ENCODE results near the gene DPM3.

Gene DPM3

DNA sequence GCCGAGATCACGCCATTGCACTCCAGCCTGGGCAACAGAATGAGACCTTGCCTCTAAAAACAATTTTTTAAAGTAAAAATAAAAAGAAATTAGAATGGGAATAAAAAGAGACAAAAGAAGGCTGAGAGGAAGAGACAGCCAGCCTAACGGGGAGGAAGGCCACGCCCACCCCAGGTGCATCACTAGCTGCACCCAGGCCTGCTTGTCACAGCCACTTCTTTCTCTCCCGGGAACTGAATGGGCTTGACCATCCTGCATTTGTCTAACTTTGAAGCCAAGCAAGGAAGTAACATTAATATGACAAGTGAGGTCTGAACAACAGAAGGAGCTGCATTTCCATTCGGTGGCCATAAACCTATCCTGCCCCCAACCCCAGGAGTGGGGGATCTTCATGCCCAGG is 33.5 kb downstream of the DPM3 start:
- Histone ChIP-seq H3K36me3 (ENCODE audit: control insufficient read depth, low read length) (no peaks in the 10 kb centered on the region), H3K4me2 (ENCODE audit: low read length) (no peak overlapping the region), H4K20me1 (ENCODE audit: control insufficient read depth, insufficient read depth, low read depth, low read length) (no peaks in the 10 kb centered on the region), H3K9me3 (ENCODE audit: control insufficient read depth, insufficient read depth, low read length) (no peaks in the 10 kb centered on the region), H3K4me3 (ENCODE audit: low read length) (no peak overlapping the region), H3K4me1 (ENCODE audit: control insufficient read depth, low read length) (peaks cover 15% of the 10 kb centered on the region), H3K27me3 (ENCODE audit: control insufficient read depth, low read length) (no peaks in the 10 kb centered on the region), H3K79me2 (ENCODE audit: control insufficient read depth, low read length) (no peaks in the 10 kb centered on the region), H3F3A (ENCODE audit: control insufficient read depth, insufficient read depth) (no peaks in the 10 kb centered on the region), H3K27ac (ENCODE audit: low read depth, low read length) (no peak overlapping the region), H3K9me2 (replicated peaks; ENCODE audit: control insufficient read depth, low read length) (no peaks in the 10 kb centered on the region)
- no peak for TF ChIP-seq EZH2phosphoT487 (IDR thresholded peaks at IDR 0.05; ENCODE audit: borderline replicate concordance, low read length)
- TF ChIP-seq, protein P1, sequence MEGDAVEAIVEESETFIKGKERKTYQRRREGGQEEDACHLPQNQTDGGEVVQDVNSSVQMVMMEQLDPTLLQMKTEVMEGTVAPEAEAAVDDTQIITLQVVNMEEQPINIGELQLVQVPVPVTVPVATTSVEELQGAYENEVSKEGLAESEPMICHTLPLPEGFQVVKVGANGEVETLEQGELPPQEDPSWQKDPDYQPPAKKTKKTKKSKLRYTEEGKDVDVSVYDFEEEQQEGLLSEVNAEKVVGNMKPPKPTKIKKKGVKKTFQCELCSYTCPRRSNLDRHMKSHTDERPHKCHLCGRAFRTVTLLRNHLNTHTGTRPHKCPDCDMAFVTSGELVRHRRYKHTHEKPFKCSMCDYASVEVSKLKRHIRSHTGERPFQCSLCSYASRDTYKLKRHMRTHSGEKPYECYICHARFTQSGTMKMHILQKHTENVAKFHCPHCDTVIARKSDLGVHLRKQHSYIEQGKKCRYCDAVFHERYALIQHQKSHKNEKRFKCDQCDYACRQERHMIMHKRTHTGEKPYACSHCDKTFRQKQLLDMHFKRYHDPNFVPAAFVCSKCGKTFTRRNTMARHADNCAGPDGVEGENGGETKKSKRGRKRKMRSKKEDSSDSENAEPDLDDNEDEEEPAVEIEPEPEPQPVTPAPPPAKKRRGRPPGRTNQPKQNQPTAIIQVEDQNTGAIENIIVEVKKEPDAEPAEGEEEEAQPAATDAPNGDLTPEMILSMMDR (IDR thresholded peaks at IDR 0.05; ENCODE audit: low read depth, low read length, poor library complexity, severe bottlenecking): no peak

DNA sequence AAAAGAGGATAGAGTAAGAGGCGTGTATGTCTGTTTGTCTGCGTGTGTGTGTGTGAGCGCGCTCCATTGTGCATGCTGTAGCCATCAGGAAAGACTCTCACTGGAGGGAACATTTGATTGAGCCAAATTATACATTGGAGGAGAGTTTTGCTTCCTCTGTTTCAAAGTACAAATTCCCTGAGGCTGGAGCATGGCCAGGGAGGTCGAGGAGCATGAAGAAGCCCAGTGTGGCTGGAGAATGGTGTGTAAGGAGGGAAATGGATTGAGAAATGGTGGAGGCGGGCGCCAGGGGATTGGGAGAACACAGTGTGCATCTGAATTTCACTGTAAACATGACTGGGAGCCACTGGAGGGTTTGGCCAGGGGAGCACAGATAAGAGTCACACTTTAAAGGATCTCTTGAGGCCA is 34.7 kb downstream of the DPM3 start:
- TF ChIP-seq, protein P1 (IDR thresholded peaks at IDR 0.05; ENCODE audit: low read depth, low read length, poor library complexity, severe bottlenecking): no peak
- no peak for TF ChIP-seq EZH2phosphoT487 (IDR thresholded peaks at IDR 0.05; ENCODE audit: borderline replicate concordance, low read length)
- no peak overlapping the region for H3K27ac ChIP-seq (ENCODE audit: low read depth, low read length)
- peaks cover 15% of the 10 kb centered on the region for H3K4me1 ChIP-seq (ENCODE audit: control insufficient read depth, low read length)
- H3K9me3 ChIP-seq (ENCODE audit: control insufficient read depth, insufficient read depth, low read length): no peaks in the 10 kb centered on the region
- no peaks in the 10 kb centered on the region for H3F3A ChIP-seq (ENCODE audit: control insufficient read depth, insufficient read depth)
- no peaks in the 10 kb centered on the region for H3K36me3 ChIP-seq (ENCODE audit: control insufficient read depth, low read length)
- no peaks in the 10 kb centered on the region for H3K9me2 ChIP-seq (replicated peaks; ENCODE audit: control insufficient read depth, low read length)
- H3K79me2 ChIP-seq (ENCODE audit: control insufficient read depth, low read length): no peaks in the 10 kb centered on the region
- no peak overlapping the region for H3K4me2 ChIP-seq (ENCODE audit: low read length)
- no peak overlapping the region for H3K4me3 ChIP-seq (ENCODE audit: low read length)
- H4K20me1 ChIP-seq (ENCODE audit: control insufficient read depth, insufficient read depth, low read depth, low read length): no peaks in the 10 kb centered on the region
- no peaks in the 10 kb centered on the region for H3K27me3 ChIP-seq (ENCODE audit: control insufficient read depth, low read length)

DNA sequence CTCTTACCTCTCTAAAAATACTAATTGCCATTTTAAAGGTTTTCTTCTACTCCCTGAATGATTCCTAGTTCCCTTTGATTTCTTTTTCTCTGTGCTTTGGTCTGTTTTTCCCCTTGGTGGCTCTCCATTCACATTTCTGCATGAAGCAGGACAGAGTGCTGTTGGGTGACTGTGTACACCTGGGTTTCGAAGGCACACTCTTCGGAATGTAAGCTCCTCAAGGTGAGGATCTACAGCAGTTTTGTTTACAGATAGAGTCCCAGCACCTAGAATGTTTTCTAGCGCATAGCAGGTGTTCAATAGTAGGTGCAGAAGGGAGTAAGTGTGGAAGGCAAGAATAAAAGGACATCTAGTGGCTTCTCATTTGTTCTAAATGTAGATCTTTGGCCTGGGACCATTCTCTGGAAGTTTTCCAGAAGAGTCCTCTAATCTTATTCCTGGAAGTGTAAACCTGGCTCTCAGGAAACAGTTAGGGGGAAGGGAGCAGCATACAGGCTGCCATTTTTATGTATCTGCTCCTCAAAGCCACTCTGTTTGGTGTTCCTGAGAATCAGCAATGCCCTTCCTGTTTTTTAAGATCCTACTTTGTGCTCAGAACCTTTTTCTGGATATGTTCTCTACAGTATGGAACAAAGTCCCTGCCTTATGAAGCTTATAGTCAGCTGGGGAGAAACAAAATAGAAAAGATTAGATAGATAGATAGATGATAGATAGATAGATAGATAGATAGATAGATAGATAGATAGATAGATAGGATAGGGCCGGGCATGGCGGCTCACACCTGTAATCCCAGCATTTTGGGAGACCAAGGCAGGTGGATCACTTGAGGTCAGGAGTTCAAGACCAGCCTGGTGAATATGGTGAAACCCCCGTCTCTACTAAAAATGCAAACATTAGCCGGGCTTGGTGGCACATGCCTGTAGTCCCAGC is 35.5 kb downstream of the DPM3 start:
- no peak overlapping the region for H3K4me2 ChIP-seq (ENCODE audit: low read length)
- H3K79me2 ChIP-seq (ENCODE audit: control insufficient read depth, low read length): no peaks in the 10 kb centered on the region
- TF ChIP-seq, protein P1 (IDR thresholded peaks at IDR 0.05; ENCODE audit: low read depth, low read length, poor library complexity, severe bottlenecking): no peak
- TF ChIP-seq EZH2phosphoT487 (IDR thresholded peaks at IDR 0.05; ENCODE audit: borderline replicate concordance, low read length): no peak
- no peaks in the 10 kb centered on the region for H3K36me3 ChIP-seq (ENCODE audit: control insufficient read depth, low read length)
- H3F3A ChIP-seq (ENCODE audit: control insufficient read depth, insufficient read depth): no peaks in the 10 kb centered on the region
- H4K20me1 ChIP-seq (ENCODE audit: control insufficient read depth, insufficient read depth, low read depth, low read length): no peaks in the 10 kb centered on the region
- peaks cover 15% of the 10 kb centered on the region for H3K4me1 ChIP-seq (ENCODE audit: control insufficient read depth, low read length)
- H3K27ac ChIP-seq (ENCODE audit: low read depth, low read length): no peak overlapping the region
- no peak overlapping the region for H3K4me3 ChIP-seq (ENCODE audit: low read length)
- no peaks in the 10 kb centered on the region for H3K9me3 ChIP-seq (ENCODE audit: control insufficient read depth, insufficient read depth, low read length)
- no peaks in the 10 kb centered on the region for H3K27me3 ChIP-seq (ENCODE audit: control insufficient read depth, low read length)
- no peaks in the 10 kb centered on the region for H3K9me2 ChIP-seq (replicated peaks; ENCODE audit: control insufficient read depth, low read length)

Measured in DOHH2 (cell line).